Transverse colon (tissue), 4 donors: ENCODE results near the gene MMEL1. TPM values are rescaled to one million over a fixed set of nuclear protein-coding genes. Genes with fewer than 3 reads are reported as not detected.

Source experiments
- DNase-seq: peaks from one replicate; pipeline ENCODE4 v3.0.0-alpha.2; 2019
- H3K27ac ChIP-seq, 4 donors: fragments of 200-600 bp; sonication (generic); 2 replicates each; pipeline ENCODE4 v1.5.1; 2016 to 2018; ENCODE audit warnings: inconsistent platforms in 4 of 4
- H3K27me3 ChIP-seq: fragments of 200-600 bp; sonication (generic); 2 replicates; pipeline ENCODE4 v1.5.1; 2017; ENCODE audit warnings: inconsistent platforms
- H3K36me3 ChIP-seq, 4 donors: fragments of 200-600 bp; sonication (generic); 2 replicates each; pipeline ENCODE4 v1.5.1; 2017 to 2019; ENCODE audit warnings: inconsistent platforms in 4 of 4
- H3K4me1 ChIP-seq, 4 donors: fragments of 200-600 bp; sonication (generic); 2 replicates each; pipeline ENCODE4 v1.5.1; 2017 to 2020; ENCODE audit warnings: inconsistent platforms in 4 of 4
- H3K4me3 ChIP-seq, 4 donors: fragments of 200-600 bp; sonication (generic); 1 replicate in 1 of 4; 2 replicates in 3 of 4; pipeline versions ENCODE4 v1.5.1 to v1.6.1; 2017 to 2019; ENCODE audit warnings: inconsistent platforms in 4 of 4
- H3K9me3 ChIP-seq, 2 donors: fragments of 200-600 bp; sonication (generic); 2 replicates each; pipeline ENCODE4 v1.5.1; 2017 to 2019; ENCODE audit warnings: inconsistent platforms in 2 of 2
- EP300 ChIP-seq: sonication (generic); formaldehyde crosslinking; IDR thresholded peaks from one replicate; pipeline ENCODE4 v1.6.1; 2017; ENCODE audit warnings: antibody characterized with exemption, low read depth
- POLR2A ChIP-seq: fragments of 450-650 bp; IDR thresholded peaks from one replicate; pipeline ENCODE4 v1.6.1; 2016; ENCODE audit warnings: antibody characterized with exemption, mild to moderate bottlenecking, moderate library complexity
- POLR2AphosphoS5 ChIP-seq, 3 donors: sonication (generic); formaldehyde crosslinking; IDR thresholded peaks; one replicate each; pipeline ENCODE4 v1.6.1; 2016; ENCODE audit warnings: antibody characterized with exemption in 3 of 3
- WGBS, 2 donors: methylation state at CpG; one replicate each; pipeline ENCODE4 v1.1.5; 2018; ENCODE audit warnings: low coverage in 1 of 2; 5-methylcytosine and 5-hydroxymethylcytosine counted together
- in situ Hi-C, 4 donors: fragments of 200-750 bp; cut with MboI; loops; one replicate each; pipeline versions ENCODE4 v1.15.0 to v1.15.1; 2017; ENCODE audit warnings: low sequenced_read_pairs in 3 of 4, low pct_ligation_motif_present in 1 of 4, low pct_unique_long_range_greater_than_20kb in 1 of 4
- intact Hi-C: fragments of 100-400 bp; cut with DNase I; formaldehyde crosslinking; loops from one replicate; pipeline ENCODE4 v1.15.1; 2023; ENCODE audit warnings: low total_unique reads
- total RNA-seq, 4 donors: library from RNA; depleted of rRNA; stranded (reverse); fragments of >200 nt; gene quantifications; one replicate each; pipeline ENCODE4 v1.1.0, GENCODE V29; 2016
- TF ChIP-seq, protein P1 (sequence below), 5 experiments: fragments of 200-600 bp in 3 of 5; fragments of 450-650 bp in 2 of 5; sonication (generic) in 3 of 5; IDR thresholded peaks; 1 replicate in 2 of 5; 2 replicates in 3 of 5; pipeline ENCODE4 v1.5.1; 2016 to 2017; ENCODE audit warnings: antibody characterized with exemption in 5 of 5, inconsistent platforms in 3 of 5, mild to moderate bottlenecking in 2 of 5, moderate library complexity in 1 of 5

The MMEL1 gene
- total RNA-seq, 4 donors from 2014 or later = 10.5 to 16.7 (median 12.4) TPM; not detected in 1

DNA sequence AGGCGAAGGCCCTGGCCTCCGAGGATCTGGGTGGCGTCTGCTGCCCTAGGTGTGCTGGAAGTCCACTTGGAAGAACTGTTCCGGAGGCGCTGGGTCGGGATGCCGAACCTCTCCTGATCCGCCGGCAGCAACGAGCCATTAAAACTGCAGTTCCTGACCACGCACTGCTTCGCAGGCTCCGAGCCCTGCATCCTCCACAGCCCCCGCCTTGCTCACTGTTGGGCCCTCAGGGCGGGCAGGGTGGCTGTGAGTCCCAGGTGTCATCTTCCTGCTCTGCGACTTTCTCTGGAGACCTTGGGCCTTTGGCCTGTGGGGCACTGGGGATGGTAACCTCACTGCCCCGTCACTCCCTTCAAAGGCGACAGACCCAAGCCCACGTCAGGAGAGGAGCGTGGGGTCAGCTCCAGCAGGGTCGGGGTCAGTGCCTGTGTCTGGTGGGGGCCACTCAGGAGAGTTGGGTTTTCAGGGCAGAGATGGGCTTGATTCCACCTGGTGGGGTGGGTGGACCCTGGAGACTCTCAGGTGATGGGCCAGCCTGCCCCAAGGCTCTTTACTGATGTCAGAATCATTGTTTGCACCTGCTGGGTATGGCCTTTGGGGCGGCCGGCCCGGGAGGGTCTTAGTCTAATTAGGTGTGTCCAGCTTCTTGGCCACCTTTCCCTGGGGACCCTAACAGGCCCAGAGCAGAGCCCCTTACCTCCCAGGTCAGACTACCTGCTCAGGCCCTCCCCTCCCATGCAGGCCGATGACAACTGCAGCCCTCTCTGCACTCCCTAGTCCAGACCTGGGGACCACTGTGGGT, 43.2 kb downstream of the MMEL1 start:
- WGBS, 2 donors = 90% methylated on average over 23 of the region's 25 CpGs; no CpG with 5 or more reads in 1 of the 2 donors
- Histone ChIP-seq H3K36me3 (no peaks in the 10 kb centered on the region), H3K4me3 (no peak overlapping the region), H3K4me1 (peaks cover 12 to 45% (median 31%) of the 10 kb centered on the region in 4 donors), H3K9me3 (no peaks in the 10 kb centered on the region), H3K27ac (no peak overlapping the region), H3K27me3 (no peaks in the 10 kb centered on the region)
- intact Hi-C loops (no loop called here), in situ Hi-C loops (no loop called here)
- no peak for DNase-seq
- TF ChIP-seq POLR2AphosphoS5 (IDR thresholded peaks at IDR 0.05) = no peak
- no peak for TF ChIP-seq POLR2A
- no peak for TF ChIP-seq EP300
- TF ChIP-seq, protein P1, sequence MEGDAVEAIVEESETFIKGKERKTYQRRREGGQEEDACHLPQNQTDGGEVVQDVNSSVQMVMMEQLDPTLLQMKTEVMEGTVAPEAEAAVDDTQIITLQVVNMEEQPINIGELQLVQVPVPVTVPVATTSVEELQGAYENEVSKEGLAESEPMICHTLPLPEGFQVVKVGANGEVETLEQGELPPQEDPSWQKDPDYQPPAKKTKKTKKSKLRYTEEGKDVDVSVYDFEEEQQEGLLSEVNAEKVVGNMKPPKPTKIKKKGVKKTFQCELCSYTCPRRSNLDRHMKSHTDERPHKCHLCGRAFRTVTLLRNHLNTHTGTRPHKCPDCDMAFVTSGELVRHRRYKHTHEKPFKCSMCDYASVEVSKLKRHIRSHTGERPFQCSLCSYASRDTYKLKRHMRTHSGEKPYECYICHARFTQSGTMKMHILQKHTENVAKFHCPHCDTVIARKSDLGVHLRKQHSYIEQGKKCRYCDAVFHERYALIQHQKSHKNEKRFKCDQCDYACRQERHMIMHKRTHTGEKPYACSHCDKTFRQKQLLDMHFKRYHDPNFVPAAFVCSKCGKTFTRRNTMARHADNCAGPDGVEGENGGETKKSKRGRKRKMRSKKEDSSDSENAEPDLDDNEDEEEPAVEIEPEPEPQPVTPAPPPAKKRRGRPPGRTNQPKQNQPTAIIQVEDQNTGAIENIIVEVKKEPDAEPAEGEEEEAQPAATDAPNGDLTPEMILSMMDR (IDR thresholded peaks at IDR 0.05) = no peak

DNA sequence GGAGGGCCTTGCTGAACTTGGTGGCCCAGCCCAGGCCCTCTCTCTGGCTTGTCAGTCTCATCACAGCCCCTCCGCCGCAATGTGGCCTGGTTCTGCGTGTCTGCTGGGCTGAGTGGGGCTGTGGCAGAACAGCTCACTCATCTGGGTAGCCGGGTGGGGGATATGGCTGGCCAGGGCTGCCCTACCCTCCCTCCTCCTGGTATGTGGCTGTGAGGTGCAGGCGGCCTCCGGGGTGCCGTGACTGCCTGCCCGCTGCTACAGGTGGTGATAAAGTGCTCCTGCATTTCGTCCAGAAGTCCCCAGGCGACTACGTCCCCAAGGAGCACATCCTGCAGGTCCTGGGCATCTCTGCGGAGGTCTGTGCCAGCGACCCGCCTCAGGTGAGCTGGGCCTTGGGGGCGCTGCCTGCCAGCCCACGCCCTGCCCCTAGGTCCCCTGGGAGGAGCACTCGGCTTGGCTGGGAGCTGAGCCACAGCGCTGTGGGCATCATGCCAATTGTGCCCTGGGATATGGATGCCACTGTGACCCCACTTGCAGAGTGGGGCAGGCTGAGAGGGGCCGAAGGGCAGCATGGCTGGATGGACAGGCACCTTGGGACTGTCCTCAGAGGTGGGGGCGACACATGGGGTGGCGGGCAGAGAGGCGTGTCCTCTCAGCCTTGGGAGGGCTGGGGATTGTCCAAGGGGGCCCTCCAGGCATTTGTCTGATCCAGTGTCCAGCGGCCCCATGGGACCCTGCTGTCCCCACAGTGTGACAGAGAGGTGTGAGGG, 44.0 kb downstream of the MMEL1 start:
- intact Hi-C loops (no loop called here), in situ Hi-C loops (no loop called here)
- TF ChIP-seq EP300 = no peak
- TF ChIP-seq POLR2A = no peak
- no peak for TF ChIP-seq POLR2AphosphoS5 (IDR thresholded peaks at IDR 0.05)
- TF ChIP-seq, protein P1 (IDR thresholded peaks at IDR 0.05) = no peak
- Histone ChIP-seq H3K4me3 (no peak overlapping the region), H3K4me1 (peaks cover 12 to 47% (median 30%) of the 10 kb centered on the region in 4 donors), H3K36me3 (no peaks in the 10 kb centered on the region), H3K27me3 (no peaks in the 10 kb centered on the region), H3K27ac (no peak overlapping the region), H3K9me3 (no peaks in the 10 kb centered on the region)
- WGBS, 2 donors = 88 to 90% methylated on average over 5 to 15 of the region's 23 CpGs
- no peak for DNase-seq

GRCh38 chr1:2587860-2588571, 44.8 kb downstream of the MMEL1 start:
- Histone ChIP-seq H3K27ac (peak overlapping the region in 3 of 4 donors; percentile 99 to 100 (median 99)), H3K4me1 (peaks cover 12 to 47% (median 28%) of the 10 kb centered on the region in 4 donors), H3K9me3 (no peaks in the 10 kb centered on the region), H3K27me3 (no peaks in the 10 kb centered on the region), H3K4me3 (peak overlapping the region in 3 of 4 donors; percentile 83 to 92 (median 83)), H3K36me3 (no peaks in the 10 kb centered on the region)
- no peak for TF ChIP-seq POLR2AphosphoS5 (IDR thresholded peaks at IDR 0.05)
- TF ChIP-seq, protein P1 (IDR thresholded peaks at IDR 0.05) = no peak
- TF ChIP-seq POLR2A = no peak
- TF ChIP-seq EP300 = no peak
- intact Hi-C loops (no loop called here), in situ Hi-C loops (no loop called here)
- no peak for DNase-seq
- 79% methylated on average over 17 of the region's 19 CpGs; no CpG with 5 or more reads in 1 of the 2 donors for WGBS, 2 donors
